SK-N-SH (cell line): ENCODE results near the gene TMEM256. TPM values are rescaled to one million over a fixed set of nuclear protein-coding genes. Genes with fewer than 3 reads are reported as not detected.

Source experiments
- CTCF ChIA-PET: fragments of 300-600, 350-600 bp; formaldehyde crosslinking; extraction: SDS; loops from one replicate; lab custom pipeline; 2021; lab: Yijun Ruan, JAX
- POLR2A ChIA-PET: fragments of 350-600 bp; sonication (Branson Sonifier 250); formaldehyde crosslinking; extraction: SDS; loops from one replicate; lab custom pipeline; 2020; ENCODE audit warnings: antibody characterized with exemption, inconsistent platforms; lab: Yijun Ruan, JAX
- DNase-seq: peaks from one replicate; pipeline ENCODE4 v3.0.0; 2012
- H2AFZ ChIP-seq: fragments of 200-600 bp; sonication (generic); 2 replicates; pipeline ENCODE4 v1.8.1; 2016; ENCODE audit warnings: antibody characterized with exemption, mild to moderate bottlenecking, low read depth
- H3F3A ChIP-seq: fragments of 200-600 bp; sonication (generic); replicated peaks from 2 replicates; pipeline ENCODE3; 2016; ENCODE audit warnings: antibody characterized with exemption, mild to moderate bottlenecking; ENCODE audit not compliant: insufficient read depth
- H3K27ac ChIP-seq, 2 experiments: fragments of 200-500 bp in 1 of 2; fragments of 200-600 bp in 1 of 2; sonication (Bioruptor generic) in 1 of 2; sonication (generic), shearing (Covaris generic) in 1 of 2; 2 replicates each; pipeline versions ENCODE4 v1.5.1 to v1.6.1; 2014 to 2016; ENCODE audit warnings: low read depth in 2 of 2, inconsistent platforms in 1 of 2, low read length in 1 of 2, mild to moderate bottlenecking in 1 of 2, mixed read lengths in 1 of 2
- H3K27me3 ChIP-seq: fragments of 200-600 bp; sonication (generic), shearing (Covaris generic); 2 replicates; pipeline ENCODE4 v1.6.1; 2016; ENCODE audit warnings: mixed run types; ENCODE audit not compliant: insufficient read depth
- H3K36me3 ChIP-seq, 2 experiments: fragments of 200-500 bp in 1 of 2; fragments of 200-600 bp in 1 of 2; sonication (Bioruptor generic) in 1 of 2; sonication (generic) in 1 of 2; replicated peaks in 1 of 2; 2 replicates each; pipeline versions ENCODE3 to v1.5.1; 2014 to 2016; ENCODE audit warnings: low read length in 1 of 2, mild to moderate bottlenecking in 1 of 2; ENCODE audit not compliant: insufficient read depth in 2 of 2, control insufficient read depth in 1 of 2
- H3K4me1 ChIP-seq, 2 experiments: fragments of 200-500 bp in 1 of 2; fragments of 200-600 bp in 1 of 2; sonication (Bioruptor generic) in 1 of 2; sonication (generic), shearing (Covaris generic) in 1 of 2; 2 replicates each; pipeline versions ENCODE4 v1.5.1 to v1.6.1; 2014 to 2016; ENCODE audit warnings: low read depth in 1 of 2, low read length in 1 of 2, mixed run types in 1 of 2; ENCODE audit not compliant: insufficient read depth in 2 of 2, control insufficient read depth in 1 of 2
- H3K4me2 ChIP-seq: fragments of 200-600 bp; sonication (generic), shearing (Covaris generic); 2 replicates; pipeline ENCODE4 v1.6.1; 2017; ENCODE audit warnings: mixed run types
- H3K4me3 ChIP-seq, 2 experiments: fragments of 200-500 bp in 1 of 2; fragments of 200-600 bp in 1 of 2; sonication (Bioruptor generic) in 1 of 2; sonication (generic), shearing (Covaris generic) in 1 of 2; 2 replicates each; pipeline versions ENCODE4 v1.5.1 to v1.8.1; 2014 to 2016; ENCODE audit warnings: low read depth in 2 of 2, inconsistent platforms in 1 of 2, low read length in 1 of 2, mild to moderate bottlenecking in 1 of 2, mixed read lengths in 1 of 2, moderate library complexity in 1 of 2
- H3K79me2 ChIP-seq: fragments of 200-600 bp; sonication (generic); 2 replicates; pipeline ENCODE4 v1.8.1; 2017; ENCODE audit warnings: mild to moderate bottlenecking; ENCODE audit not compliant: insufficient read depth
- H3K9ac ChIP-seq: fragments of 200-600 bp; sonication (generic); 2 replicates; pipeline ENCODE4 v1.6.1; 2017; ENCODE audit warnings: mixed run types
- H3K9me2 ChIP-seq: fragments of 200-600 bp; sonication (generic); 2 replicates; pipeline ENCODE4 v1.6.1; 2017; ENCODE audit warnings: mixed run types
- H3K9me3 ChIP-seq: fragments of 200-600 bp; sonication (generic); 2 replicates; pipeline ENCODE4 v1.6.1; 2017; ENCODE audit warnings: mixed run types, mild to moderate bottlenecking, moderate library complexity
- H4K20me1 ChIP-seq: fragments of 200-600 bp; sonication (generic); 2 replicates; pipeline ENCODE4 v1.6.1; 2017; ENCODE audit warnings: mild to moderate bottlenecking, mixed run types; ENCODE audit not compliant: insufficient read depth
- ELF1 ChIP-seq: IDR thresholded peaks from 2 replicates; pipeline ENCODE4 v1.4.0; 2012
- EP300 ChIP-seq, 2 experiments: IDR thresholded peaks; 2 replicates each; pipeline versions ENCODE4 v1.4.0 to v1.6.1; 2012; ENCODE audit warnings: borderline replicate concordance in 1 of 2, low read depth in 1 of 2, low read length in 1 of 2
- EZH2phosphoT487 ChIP-seq: fragments of 200-600 bp; sonication (generic); IDR thresholded peaks from 2 replicates; pipeline ENCODE4 v1.6.1; 2017; ENCODE audit warnings: low read depth, mixed run types, mild to moderate bottlenecking, antibody characterized with exemption, moderate library complexity, borderline replicate concordance
- FOSL2 ChIP-seq: IDR thresholded peaks from 2 replicates; pipeline ENCODE4 v1.4.0; 2012; ENCODE audit warnings: low read depth, mild to moderate bottlenecking, moderate library complexity, borderline replicate concordance
- FOXJ3 ChIP-seq: sonication (generic); formaldehyde crosslinking; IDR thresholded peaks from 2 replicates; pipeline ENCODE4 v1.5.1; 2020; ENCODE audit warnings: mild to moderate bottlenecking, missing genetic modification reagents
- FOXM1 ChIP-seq: IDR thresholded peaks from 2 replicates; pipeline ENCODE4 v1.4.0; 2012; ENCODE audit warnings: low read depth, mild to moderate bottlenecking
- NRF1 ChIP-seq: IDR thresholded peaks from 2 replicates; pipeline ENCODE4 v1.6.1; 2012; ENCODE audit warnings: low read depth, mild to moderate bottlenecking, low read length
- RAD21 ChIP-seq: IDR thresholded peaks from 2 replicates; pipeline ENCODE4 v1.6.1; 2012; ENCODE audit warnings: mild to moderate bottlenecking, low read length
- RXRA ChIP-seq: IDR thresholded peaks from 2 replicates; pipeline ENCODE4 v1.4.0; 2012; ENCODE audit warnings: low read depth, mild to moderate bottlenecking, borderline replicate concordance
- SIN3A ChIP-seq: IDR thresholded peaks from 2 replicates; pipeline ENCODE4 v1.6.1; 2012; ENCODE audit warnings: low read depth, mild to moderate bottlenecking, low read length, moderate library complexity, borderline replicate concordance
- TCF12 ChIP-seq: IDR thresholded peaks from 2 replicates; pipeline ENCODE4 v1.4.0; 2012
- TEAD4 ChIP-seq: IDR thresholded peaks from 2 replicates; pipeline ENCODE4 v1.4.0; 2012; ENCODE audit warnings: mild to moderate bottlenecking, borderline replicate concordance; ENCODE audit not compliant: insufficient read depth
- WGBS: methylation state at CpG from one replicate; pipeline ENCODE4 v1.1.6; 2017; ENCODE audit warnings: low lambda C conversion rate; 5-methylcytosine and 5-hydroxymethylcytosine counted together
- polyA plus RNA-seq, 3 experiments: library from polyadenylated mRNA; depleted of rRNA; stranded (reverse); fragments of >200 nt; gene quantifications; 2 replicates each; pipeline ENCODE4 v1.2.3, GENCODE V29; 2012
- TF ChIP-seq, protein P1 (sequence below): IDR thresholded peaks from 2 replicates; pipeline ENCODE4; 2012
- TF ChIP-seq, protein P2 (sequence below): IDR thresholded peaks from 2 replicates; pipeline ENCODE4 v1.4.0; 2012; ENCODE audit warnings: low read depth
- TF ChIP-seq, protein P3 (sequence below): IDR thresholded peaks from 2 replicates; pipeline ENCODE4 v1.4.0; 2012; ENCODE audit warnings: low read depth, borderline replicate concordance
- TF ChIP-seq, protein P4 (sequence below): fragments of 200-600 bp; sonication (generic); IDR thresholded peaks from 2 replicates; pipeline ENCODE4 v1.6.1; 2017; ENCODE audit warnings: antibody characterized with exemption, mild to moderate bottlenecking, moderate library complexity
- TF ChIP-seq, protein P5 (sequence below): fragments of 150-350 bp; IDR thresholded peaks from 2 replicates; pipeline ENCODE4 v1.6.1; 2017; ENCODE audit warnings: antibody characterized with exemption, low read length, low read depth, borderline replicate concordance

The TMEM256 gene
- polyA plus RNA-seq, 1 of the 3 experiments (the other 2 are of a cell fraction): 213 TPM

DNA sequence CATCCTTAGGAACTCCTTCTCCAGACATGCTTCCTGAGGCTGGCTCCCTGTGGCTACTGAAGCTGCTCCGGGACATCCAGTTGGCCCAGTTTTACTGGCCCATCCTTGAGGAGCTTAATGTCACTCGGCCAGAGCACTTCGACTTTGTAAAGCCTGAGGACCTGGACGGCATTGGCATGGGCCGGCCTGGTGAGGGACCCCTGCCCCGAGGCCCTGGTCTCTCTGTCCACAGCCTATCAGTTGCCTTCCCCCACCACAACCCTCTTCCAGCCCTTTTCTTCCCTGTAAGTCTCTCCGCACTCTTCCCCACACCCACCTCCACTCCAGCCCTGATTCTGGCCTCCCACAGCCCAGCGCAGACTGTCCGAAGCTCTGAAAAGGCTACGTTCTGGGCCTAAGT lies 21.0 kb downstream of the TMEM256 start (continued):
- TF ChIP-seq, protein P1, sequence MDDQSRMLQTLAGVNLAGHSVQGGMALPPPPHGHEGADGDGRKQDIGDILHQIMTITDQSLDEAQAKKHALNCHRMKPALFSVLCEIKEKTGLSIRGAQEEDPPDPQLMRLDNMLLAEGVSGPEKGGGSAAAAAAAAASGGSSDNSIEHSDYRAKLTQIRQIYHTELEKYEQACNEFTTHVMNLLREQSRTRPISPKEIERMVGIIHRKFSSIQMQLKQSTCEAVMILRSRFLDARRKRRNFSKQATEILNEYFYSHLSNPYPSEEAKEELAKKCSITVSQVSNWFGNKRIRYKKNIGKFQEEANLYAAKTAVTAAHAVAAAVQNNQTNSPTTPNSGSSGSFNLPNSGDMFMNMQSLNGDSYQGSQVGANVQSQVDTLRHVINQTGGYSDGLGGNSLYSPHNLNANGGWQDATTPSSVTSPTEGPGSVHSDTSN: no peak
- no peak for TF ChIP-seq NRF1
- TF ChIP-seq EZH2phosphoT487: no peak
- no peak for TF ChIP-seq RXRA
- TF ChIP-seq FOXM1: no peak
- TF ChIP-seq, protein P2, sequence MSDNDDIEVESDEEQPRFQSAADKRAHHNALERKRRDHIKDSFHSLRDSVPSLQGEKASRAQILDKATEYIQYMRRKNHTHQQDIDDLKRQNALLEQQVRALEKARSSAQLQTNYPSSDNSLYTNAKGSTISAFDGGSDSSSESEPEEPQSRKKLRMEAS: no peak
- TF ChIP-seq, protein P3, sequence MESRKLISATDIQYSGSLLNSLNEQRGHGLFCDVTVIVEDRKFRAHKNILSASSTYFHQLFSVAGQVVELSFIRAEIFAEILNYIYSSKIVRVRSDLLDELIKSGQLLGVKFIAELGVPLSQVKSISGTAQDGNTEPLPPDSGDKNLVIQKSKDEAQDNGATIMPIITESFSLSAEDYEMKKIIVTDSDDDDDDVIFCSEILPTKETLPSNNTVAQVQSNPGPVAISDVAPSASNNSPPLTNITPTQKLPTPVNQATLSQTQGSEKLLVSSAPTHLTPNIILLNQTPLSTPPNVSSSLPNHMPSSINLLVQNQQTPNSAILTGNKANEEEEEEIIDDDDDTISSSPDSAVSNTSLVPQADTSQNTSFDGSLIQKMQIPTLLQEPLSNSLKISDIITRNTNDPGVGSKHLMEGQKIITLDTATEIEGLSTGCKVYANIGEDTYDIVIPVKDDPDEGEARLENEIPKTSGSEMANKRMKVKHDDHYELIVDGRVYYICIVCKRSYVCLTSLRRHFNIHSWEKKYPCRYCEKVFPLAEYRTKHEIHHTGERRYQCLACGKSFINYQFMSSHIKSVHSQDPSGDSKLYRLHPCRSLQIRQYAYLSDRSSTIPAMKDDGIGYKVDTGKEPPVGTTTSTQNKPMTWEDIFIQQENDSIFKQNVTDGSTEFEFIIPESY: no peak

DNA sequence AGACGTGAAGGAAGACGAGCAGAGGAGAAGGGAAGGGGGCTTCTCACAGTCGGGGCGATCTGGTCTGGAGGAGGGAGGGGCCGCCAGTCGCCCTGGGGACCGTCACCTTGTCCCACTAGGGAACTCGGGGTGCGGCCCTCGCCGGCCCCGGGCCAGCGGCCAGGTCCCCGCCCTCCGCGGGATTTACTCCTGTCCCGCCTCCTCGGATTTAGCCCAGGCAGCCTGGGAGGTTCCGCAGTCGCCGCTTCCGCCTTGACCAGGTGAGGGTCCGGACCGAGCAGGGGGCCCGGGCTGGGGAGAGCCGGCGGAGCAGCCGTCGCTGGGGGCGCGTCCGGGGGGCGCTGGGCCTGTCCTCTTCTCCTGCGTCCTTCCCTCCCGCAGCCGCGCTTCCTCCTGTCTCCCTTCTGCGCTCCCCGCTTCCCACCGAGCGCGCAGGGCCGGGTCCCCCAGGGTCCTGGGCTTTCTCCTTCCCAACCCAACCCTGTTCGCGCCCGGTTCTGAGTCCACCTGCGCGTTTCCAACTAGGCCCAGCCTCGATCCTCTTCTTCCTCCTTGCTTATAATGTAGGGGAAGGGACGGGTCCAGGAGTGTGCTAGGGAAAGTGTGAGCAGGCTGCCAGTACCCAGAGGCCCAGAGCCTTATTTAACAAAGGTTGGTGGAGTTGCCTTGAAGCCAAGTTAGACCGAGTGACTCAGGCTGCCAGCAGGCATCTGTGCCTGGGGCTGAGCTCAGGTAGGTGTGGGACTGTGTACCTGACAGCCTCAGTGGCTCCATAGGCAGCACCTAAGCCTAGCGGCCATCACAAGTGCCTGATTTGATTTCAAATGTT lies 22.8 kb downstream of the TMEM256 start, which contains the start of gene TNK1:
Gene TNK1, plus strand, starts transcription at position 235 of the 829 bp plus-strand sequence. CDS start 1,838 bp downstream, outside the sequence.
- peak; percentile 64 for DNase-seq
- no peaks in the 10 kb centered on the region for H4K20me1 ChIP-seq
- H3K4me3 ChIP-seq: peak within 1 kb of the TSS in 1 of 2 experiments; percentile 32; a peak in 2 of 4 replicates
- H3K9me2 ChIP-seq: no peaks in the 10 kb centered on the region
- H3F3A ChIP-seq: no peaks in the 10 kb centered on the region
- H2AFZ ChIP-seq: no peak within 1 kb of the TSS
- 44% methylated on average over 20 of the region's 52 CpGs for WGBS
- no peak within 1 kb of the TSS for H3K9ac ChIP-seq
- no peaks in the 10 kb centered on the region for H3K79me2 ChIP-seq
- H3K9me3 ChIP-seq: no peaks in the 10 kb centered on the region
- H3K4me2 ChIP-seq: peak within 1 kb of the TSS; percentile 37
- H3K27ac ChIP-seq: no peak within 1 kb of the TSS
- CTCF ChIA-PET: interaction anchor here (0.8 to 1.3 kb wide), 6 partner anchors 9 to 208 kb away, joined by 3 to 11 read pairs (median 4); no protein-coding TSS in a partner anchor
- peaks cover 8% of the 10 kb centered on the region; the same call in 1 of the 2 replicates for H3K27me3 ChIP-seq
- TF ChIP-seq ELF1 (no peak), TEAD4 (no peak), SIN3A (no peak), EP300 (IDR thresholded peaks at IDR 0.05; ENCODE audit: borderline replicate concordance in 1 of 2, low read depth in 1 of 2, low read length in 1 of 2) (no peak), TCF12 (no peak), FOSL2 (no peak), RAD21 (no peak), FOXJ3 (CRISPR knock-in tag) (no peak)
- TF ChIP-seq, protein P4, sequence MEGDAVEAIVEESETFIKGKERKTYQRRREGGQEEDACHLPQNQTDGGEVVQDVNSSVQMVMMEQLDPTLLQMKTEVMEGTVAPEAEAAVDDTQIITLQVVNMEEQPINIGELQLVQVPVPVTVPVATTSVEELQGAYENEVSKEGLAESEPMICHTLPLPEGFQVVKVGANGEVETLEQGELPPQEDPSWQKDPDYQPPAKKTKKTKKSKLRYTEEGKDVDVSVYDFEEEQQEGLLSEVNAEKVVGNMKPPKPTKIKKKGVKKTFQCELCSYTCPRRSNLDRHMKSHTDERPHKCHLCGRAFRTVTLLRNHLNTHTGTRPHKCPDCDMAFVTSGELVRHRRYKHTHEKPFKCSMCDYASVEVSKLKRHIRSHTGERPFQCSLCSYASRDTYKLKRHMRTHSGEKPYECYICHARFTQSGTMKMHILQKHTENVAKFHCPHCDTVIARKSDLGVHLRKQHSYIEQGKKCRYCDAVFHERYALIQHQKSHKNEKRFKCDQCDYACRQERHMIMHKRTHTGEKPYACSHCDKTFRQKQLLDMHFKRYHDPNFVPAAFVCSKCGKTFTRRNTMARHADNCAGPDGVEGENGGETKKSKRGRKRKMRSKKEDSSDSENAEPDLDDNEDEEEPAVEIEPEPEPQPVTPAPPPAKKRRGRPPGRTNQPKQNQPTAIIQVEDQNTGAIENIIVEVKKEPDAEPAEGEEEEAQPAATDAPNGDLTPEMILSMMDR: no peak
- TF ChIP-seq, protein P5, sequence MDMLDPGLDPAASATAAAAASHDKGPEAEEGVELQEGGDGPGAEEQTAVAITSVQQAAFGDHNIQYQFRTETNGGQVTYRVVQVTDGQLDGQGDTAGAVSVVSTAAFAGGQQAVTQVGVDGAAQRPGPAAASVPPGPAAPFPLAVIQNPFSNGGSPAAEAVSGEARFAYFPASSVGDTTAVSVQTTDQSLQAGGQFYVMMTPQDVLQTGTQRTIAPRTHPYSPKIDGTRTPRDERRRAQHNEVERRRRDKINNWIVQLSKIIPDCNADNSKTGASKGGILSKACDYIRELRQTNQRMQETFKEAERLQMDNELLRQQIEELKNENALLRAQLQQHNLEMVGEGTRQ: no peak
- peaks cover 0 to 32% of the 10 kb centered on the region in 2 experiments; a peak in 2 of 4 replicates for H3K4me1 ChIP-seq
- POLR2A ChIA-PET: interaction anchor here (0.6 to 1.2 kb wide), 4 partner anchors 9 to 160 kb away, joined by 3 to 4 read pairs (median 3); partner anchors contain the start of gene TMEM256
- H3K36me3 ChIP-seq: no peaks in the 10 kb centered on the region
